Left ventricle myocardium superior (tissue), 1 donor: ENCODE results near the gene PANK4. TPM values are rescaled to one million over a fixed set of nuclear protein-coding genes. Genes with fewer than 3 reads are reported as not detected.

Experiments used
- ATAC-seq: fragments of 200-7000 bp; cut with Tn5 transposase; one replicate; pipeline ENCODE4 v1.9.1; 2020; ENCODE audit warnings: mild to moderate bottlenecking, moderate library complexity
- DNase-seq: peaks from one replicate; pipeline ENCODE4 v3.0.0-alpha.2; 2020
- intact Hi-C: fragments of 100-400 bp; cut with micrococcal nuclease; formaldehyde crosslinking; loops from one replicate; pipeline ENCODE4 v1.11.0; 2022
- total RNA-seq: library from RNA; stranded (reverse); fragmentation: NEBNext Ultra II Directional; extraction: Animal tissue kit (Norgen Biotek cat#: 25700); gene quantifications from one replicate; pipeline ENCODE4 v1.2.1, GENCODE V29; 2021
- donor health status: DM: no; HTN: yes; CAD: no; lungs with severe emphysema.

Gene PANK4
- total RNA-seq, 1 donor from 2014 or later = 50.2 TPM

GRCh38 chr1:2534315-2534686 is 7.9 kb upstream of the PANK4 start:
- intact Hi-C loops = no loop called here
- ATAC-seq = no peak
- no peak for DNase-seq

- intact Hi-C loops = no loop called here
- ATAC-seq = no peak
- no peak for DNase-seq
These were observed 7.0 kb upstream of the PANK4 start for GRCh38 chr1:2533365-2533764.

GRCh38 chr1:2532485-2533160 is 6.2 kb upstream of the PANK4 start:
- ATAC-seq (no peak), DNase-seq (no peak)
- intact Hi-C loops = no loop called here

GRCh38 chr1:2530513-2531361 is 4.3 kb upstream of the PANK4 start:
- intact Hi-C loops = no loop called here
- peak; percentile 56 for DNase-seq
- no peak for ATAC-seq

GRCh38 chr1:2529784-2530512 is 3.6 kb upstream of the PANK4 start, which contains the start of gene HES5:
Gene HES5, minus strand, starts transcription at chr1:2530263. Its CDS starts 99 bp downstream, at chr1:2530164.
- DNase-seq (peak; percentile 60), ATAC-seq (peak; percentile 1)
- intact Hi-C loops = no loop called here

GRCh38 chr1:2528966-2529783 is 2.8 kb upstream of the PANK4 start:
- ATAC-seq = no peak
- intact Hi-C loops = no loop called here
- DNase-seq = peak; percentile 68

GRCh38 chr1:2528611-2528965 is 2.2 kb upstream of the PANK4 start:
- ATAC-seq = no peak
- intact Hi-C loops = no loop called here
- DNase-seq = no peak

- DNase-seq (peak; percentile 90), ATAC-seq (peak; percentile 75)
- intact Hi-C loops = no loop called here
These were observed 1.6 kb upstream of the PANK4 start for GRCh38 chr1:2528016-2528415.

GRCh38 chr1:2527556-2527860 is 1.1 kb upstream of the PANK4 start:
- intact Hi-C loops = no loop called here
- ATAC-seq = no peak

GRCh38 chr1:2526824-2527555 is 594 bp upstream of the PANK4 start:
- ATAC-seq (peak; percentile 76), DNase-seq (peak; percentile 86)
- intact Hi-C loops = no loop called here

More at GRCh38 chr1:2527556-2527860, 1.1 kb upstream of the PANK4 start:
- no peak for DNase-seq

- ATAC-seq (no peak), DNase-seq (no peak)
- intact Hi-C loops = no loop called here
These were observed 850 bp downstream of the PANK4 start for GRCh38 chr1:2525572-2525919.

GRCh38 chr1:2523891-2524609 is 2.3 kb downstream of the PANK4 start:
- no peak for DNase-seq
- no peak for ATAC-seq
- intact Hi-C loops = no loop called here

GRCh38 chr1:2523191-2523890 is 3.1 kb downstream of the PANK4 start:
- intact Hi-C loops = no loop called here
- ATAC-seq (no peak), DNase-seq (no peak)

GRCh38 chr1:2522230-2522629 is 4.2 kb downstream of the PANK4 start:
- no peak for DNase-seq
- intact Hi-C loops = no loop called here
- no peak for ATAC-seq

GRCh38 chr1:2520806-2521205 is 5.6 kb downstream of the PANK4 start:
- no peak for ATAC-seq
- intact Hi-C loops = no loop called here

GRCh38 chr1:2520206-2520605 is 6.2 kb downstream of the PANK4 start:
- DNase-seq (no peak), ATAC-seq (no peak)
- intact Hi-C loops = no loop called here

More at GRCh38 chr1:2520806-2521205, 5.6 kb downstream of the PANK4 start:
- DNase-seq = no peak

- DNase-seq (no peak), ATAC-seq (no peak)
- intact Hi-C loops = no loop called here
These were observed 6.7 kb downstream of the PANK4 start for GRCh38 chr1:2519729-2520128.
